NCI-H1417 (cell line): ENCODE data around the gene PTH.

Experiments
- DNase-seq, 3 experiments: peaks; one replicate each; lab custom pipeline; 2025; lab: John Stamatoyannopoulos, UW

The PTH gene

DNA sequence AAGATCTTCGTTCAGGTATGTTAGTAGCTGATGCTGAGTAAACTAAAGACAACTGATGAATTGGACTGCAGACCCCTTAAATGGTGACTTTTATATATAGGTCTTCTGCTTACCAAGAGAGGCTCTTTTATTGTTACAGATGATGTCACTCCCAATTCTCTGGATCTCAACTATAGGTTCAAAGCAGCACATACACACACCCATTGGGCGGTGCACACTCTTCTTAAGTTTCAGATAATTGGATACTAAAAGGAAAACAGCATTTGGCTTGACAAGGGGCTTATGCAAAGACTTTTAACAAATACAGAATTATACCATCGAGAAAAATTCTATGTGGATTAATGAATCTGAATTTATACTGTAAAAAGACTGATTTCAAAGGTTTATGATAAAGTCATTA lies at the start of gene PTH:
Gene PTH (minus strand): TSS at position 69 of the 400 bp plus-strand sequence. CDS start 3,142 bp downstream, outside the sequence.
- DNase-seq, result peak in 1 of 3 experiments; percentile 11

DNA sequence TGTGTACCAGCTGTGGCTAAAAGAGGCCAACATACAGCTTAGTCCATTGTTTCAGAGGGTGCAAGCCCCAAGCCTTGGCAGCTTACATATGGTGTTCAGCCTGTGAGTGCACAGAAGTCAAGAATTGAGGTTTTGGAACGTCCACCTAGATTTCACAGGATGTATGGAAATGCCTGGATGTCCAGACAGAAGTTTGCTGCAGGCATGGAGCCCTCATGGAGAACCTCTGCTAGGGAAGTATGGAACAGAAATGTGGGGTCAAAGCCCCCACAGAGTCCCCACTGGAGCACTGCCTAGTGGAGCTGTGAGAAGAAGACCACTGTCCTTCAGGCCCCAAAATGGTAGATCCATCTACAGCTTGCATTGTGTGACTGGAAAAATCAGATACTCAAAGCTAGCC lies 42.2 kb upstream of the PTH start:
- no peak for DNase-seq

GRCh38 chr11:13535819-13536218 lies 40.0 kb upstream of the PTH start:
- DNase-seq, result peak in 1 of 3 experiments; percentile 11

DNA sequence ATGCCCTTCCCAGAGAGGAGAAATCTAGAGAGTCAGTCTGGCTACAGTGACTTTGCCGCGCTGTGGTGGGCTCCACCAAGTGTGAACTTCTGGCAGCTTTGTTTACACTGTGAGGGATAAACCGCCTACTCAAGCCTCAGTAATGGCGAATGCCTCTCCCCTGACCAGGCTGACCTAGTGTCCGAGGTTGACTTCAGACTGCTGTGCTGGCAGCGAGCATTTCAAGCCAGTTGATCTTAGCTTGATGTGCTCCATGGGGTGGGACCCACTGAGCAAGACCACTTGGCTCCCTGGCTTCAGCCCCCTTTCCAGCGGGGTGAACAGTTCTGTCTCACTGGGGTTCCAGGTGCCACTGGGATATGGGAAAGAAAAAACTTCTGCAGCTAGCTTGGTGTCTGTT lies 38.6 kb upstream of the PTH start:
- no peak for DNase-seq

GRCh38 chr11:13525257-13525656 lies 29.5 kb upstream of the PTH start:
- DNase-seq, result no peak

DNA sequence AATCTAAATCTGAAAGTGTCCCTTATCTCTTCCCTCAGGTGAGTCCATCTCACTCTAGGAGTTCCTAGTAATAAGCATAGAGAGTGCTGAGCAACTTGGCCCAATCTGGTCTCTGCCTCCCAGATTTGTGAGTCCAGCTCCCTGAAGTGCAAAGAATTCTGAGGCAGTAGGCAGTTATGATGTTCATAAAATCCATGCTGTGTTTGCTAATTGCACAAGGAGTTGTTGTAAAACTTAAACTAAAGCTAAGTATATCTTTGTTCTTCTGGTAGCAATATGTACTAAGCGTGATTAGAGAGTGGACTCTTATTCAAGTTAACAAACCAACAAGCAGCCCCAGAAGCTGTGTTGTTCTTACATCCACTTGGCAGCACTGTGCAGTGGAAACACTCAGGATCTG lies 7.6 kb upstream of the PTH start:
- no peak for DNase-seq

GRCh38 chr11:13502492-13502891 lies 6.7 kb upstream of the PTH start:
- no peak for DNase-seq

DNA sequence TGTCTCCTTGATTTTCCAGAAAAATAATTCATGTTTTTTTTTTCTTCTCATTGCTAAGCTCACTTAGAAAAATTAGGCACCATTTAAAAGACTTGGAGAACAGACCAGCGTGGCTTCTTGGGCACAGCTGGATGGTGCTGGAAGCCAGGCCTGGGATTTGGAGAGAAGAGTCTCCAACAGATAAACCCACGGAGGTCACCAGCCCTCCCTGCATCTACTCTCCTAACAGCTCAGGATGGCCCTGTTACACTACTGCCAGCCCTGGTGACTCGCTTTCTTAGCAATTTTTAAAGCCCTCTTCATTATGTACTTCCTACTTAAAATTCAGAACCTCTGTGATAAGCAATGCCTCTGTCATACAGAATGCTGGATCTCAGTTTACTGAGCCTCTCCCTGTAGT lies 1.7 kb downstream of the PTH start:
- DNase-seq, result no peak

GRCh38 chr11:13487661-13488030 lies 8.2 kb downstream of the PTH start:
- DNase-seq, result peak in 2 of 3 experiments; percentile 17 to 50

GRCh38 chr11:13486926-13487660 lies 8.7 kb downstream of the PTH start:
- DNase-seq, result peak in 2 of 3 experiments; percentile 41 to 63

GRCh38 chr11:13480198-13480597 lies 15.6 kb downstream of the PTH start:
- DNase-seq, result peak; percentile 4 to 7 (median 5)

DNA sequence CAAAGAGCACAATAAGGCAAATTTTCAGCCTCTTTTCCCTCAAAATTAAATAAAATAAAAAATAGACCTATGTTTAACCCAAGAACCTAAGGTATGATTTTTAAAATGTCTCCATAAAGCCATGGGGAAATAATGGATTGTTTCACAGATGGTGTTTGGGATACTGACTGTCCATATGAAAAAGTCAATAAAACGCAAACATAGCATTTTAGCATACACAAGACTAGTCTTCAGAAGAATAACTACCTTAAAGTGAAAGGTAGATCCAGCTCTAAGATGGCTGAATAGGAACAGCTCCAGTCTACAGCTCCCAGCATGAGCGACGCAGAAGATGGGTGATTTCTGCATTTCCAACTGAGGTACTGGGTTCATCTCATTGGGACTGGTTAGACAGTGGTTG lies 16.1 kb downstream of the PTH start:
- no peak for DNase-seq

DNA sequence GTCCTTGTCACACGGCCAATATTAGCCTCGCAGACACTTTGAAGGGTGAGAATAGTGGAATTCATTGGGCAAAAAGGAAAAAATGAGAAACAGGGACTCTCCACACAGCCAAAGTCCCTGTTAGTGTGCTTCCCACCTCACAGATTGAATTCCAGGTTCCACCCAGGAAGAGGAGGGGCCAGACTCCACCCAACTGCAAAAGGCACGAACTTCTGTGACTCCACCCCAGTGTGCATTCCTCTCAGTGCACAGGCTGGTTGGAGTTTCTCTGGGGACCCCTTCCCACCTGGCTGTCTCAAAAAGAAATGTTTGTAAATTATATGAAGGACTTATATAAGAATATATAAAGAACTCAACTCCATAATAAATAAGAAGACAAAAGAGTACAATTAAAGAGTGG lies 20.7 kb downstream of the PTH start:
- DNase-seq, result no peak

- DNase-seq, result no peak
Measured at GRCh38 chr11:13473013-13473722, 22.6 kb downstream of the PTH start.

- DNase-seq, result no peak
Measured at GRCh38 chr11:13468750-13469149, 27.0 kb downstream of the PTH start.

- DNase-seq, result peak in 2 of 3 experiments; percentile 26 to 30
Measured at GRCh38 chr11:13465909-13466371, 29.9 kb downstream of the PTH start.

- no peak for DNase-seq
Measured at GRCh38 chr11:13463779-13464290, 32.0 kb downstream of the PTH start.

- peak; percentile 94 to 98 (median 97) for DNase-seq
Measured at GRCh38 chr11:13462901-13463778, 32.7 kb downstream of the PTH start, which contains the start of gene BTBD10. BTBD10 (minus strand) TSS chr11:13463222; CDS start chr11:13445124, 18,098 bp downstream.

DNA sequence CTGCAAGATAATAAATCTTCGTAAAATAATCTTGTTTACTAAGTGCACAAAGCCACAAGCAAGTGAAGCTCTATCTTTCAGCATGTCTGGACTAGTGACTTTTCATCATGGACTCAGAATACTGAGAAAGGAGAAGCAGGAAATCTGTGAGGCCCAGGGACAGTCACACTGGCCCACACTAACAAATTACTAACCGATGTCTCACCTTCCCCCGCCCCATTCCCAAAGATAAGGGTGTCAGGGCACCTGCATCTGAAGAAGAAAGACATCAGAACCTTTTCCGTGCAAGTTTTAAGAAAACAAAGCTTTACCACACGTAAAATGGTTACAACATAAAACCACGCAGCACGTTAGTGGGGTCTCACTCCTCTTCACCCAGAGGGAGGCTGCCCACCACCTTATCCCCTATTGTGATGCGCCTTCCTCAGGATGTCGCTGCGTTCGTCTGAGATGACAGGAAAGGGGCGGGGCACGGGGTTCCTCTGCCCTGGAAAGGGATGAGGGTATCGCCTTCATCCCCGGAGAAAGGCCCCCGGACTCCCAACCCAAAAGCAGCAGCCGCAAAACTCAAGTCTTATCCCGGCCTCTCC lies 33.4 kb downstream of the PTH start:
- DNase-seq, result peak; percentile 59 to 79 (median 78)

- DNase-seq, result no peak
Measured at GRCh38 chr11:13461291-13461690, 34.5 kb downstream of the PTH start.

- no peak for DNase-seq
Measured at GRCh38 chr11:13450832-13451397, 44.9 kb downstream of the PTH start.
